Measurements from ENCODE around the gene FBN1.

Gene FBN1

DNA sequence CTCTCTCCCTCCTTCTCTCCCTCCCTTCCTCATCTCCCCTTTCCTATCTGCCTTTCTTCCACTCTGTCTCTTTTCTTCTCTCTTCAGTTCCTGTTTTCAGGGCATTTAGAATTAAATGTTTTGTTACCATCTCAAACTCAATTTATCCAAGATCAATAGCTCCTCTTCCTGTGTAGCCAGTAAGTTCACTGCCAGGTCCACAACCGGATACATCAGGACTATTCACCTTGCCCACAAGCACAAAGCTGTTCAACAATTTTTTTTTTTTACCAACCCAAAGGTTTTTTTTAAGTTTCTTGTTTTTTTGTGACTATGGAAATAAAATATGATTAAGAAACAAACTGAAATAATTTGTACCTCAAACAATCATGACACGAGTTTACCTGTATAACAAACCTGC lies 26.1 kb downstream of the FBN1 start:
- H3K27me3 ChIP-seq (ENCODE audit: control insufficient read depth in 3 of 3, insufficient read depth in 3 of 3, low read depth in 1 of 3, low read length in 3 of 3), result no peaks in the 10 kb centered on the region
- no peak overlapping the region for H2AFZ ChIP-seq (ENCODE audit: low read length)
- no peak overlapping the region for H2BK12ac ChIP-seq (ENCODE audit: low read length)
- H3K14ac ChIP-seq (ENCODE audit: low read length), result no peak overlapping the region
- H3K4me3 ChIP-seq (ENCODE audit: low read length in 2 of 2), result no peak overlapping the region
- H3K36me3 ChIP-seq (replicated peaks in 1 of 2; ENCODE audit: control insufficient read depth in 2 of 2, insufficient read depth in 2 of 2, low read length in 2 of 2), result no peaks in the 10 kb centered on the region
- H4K8ac ChIP-seq (ENCODE audit: low read depth, low read length), result no peak overlapping the region
- H2BK120ac ChIP-seq (ENCODE audit: low read depth, low read length), result no peak overlapping the region
- peaks cover 2% of the 10 kb centered on the region for H3K79me1 ChIP-seq (ENCODE audit: low read depth, low read length)
- H3K9ac ChIP-seq (ENCODE audit: low read depth, low read length, poor library complexity), result no peak overlapping the region
- no peak overlapping the region for H3K18ac ChIP-seq (ENCODE audit: low read length)
- DNase-seq (ENCODE audit: low spot score), result no peak
- no CpG with 5 or more reads among the region's 2 CpGs for WGBS, 2 donors (ENCODE audit: extremely low coverage in 2 of 2, insufficient read length in 2 of 2, insufficient replicate concordance in 1 of 2)
- no peak overlapping the region for H4K91ac ChIP-seq (ENCODE audit: low read depth, low read length, poor library complexity)
- H3K9me3 ChIP-seq (replicated peaks in 1 of 2; ENCODE audit: control insufficient read depth in 2 of 2, insufficient read depth in 1 of 2, low read depth in 1 of 2, low read length in 2 of 2), result peaks cover 0 to 4% of the 10 kb centered on the region in 2 donors
- no peak overlapping the region for H2AK5ac ChIP-seq (ENCODE audit: low read depth, low read length)
- no peak overlapping the region for H3K4ac ChIP-seq (ENCODE audit: low read length)
- no peaks in the 10 kb centered on the region for H3K4me1 ChIP-seq (ENCODE audit: control insufficient read depth in 2 of 2, insufficient read depth in 1 of 2, low read depth in 1 of 2, low read length in 2 of 2)
- H2BK5ac ChIP-seq (ENCODE audit: low read length), result no peak overlapping the region
- H2BK15ac ChIP-seq (ENCODE audit: low read length), result no peak overlapping the region
- H3K27ac ChIP-seq (replicated peaks; ENCODE audit: low read length), result no peak overlapping the region
- H3K4me2 ChIP-seq (ENCODE audit: insufficient read depth, low read length, poor library complexity, severe bottlenecking), result no peak overlapping the region
- no peak overlapping the region for H3K23ac ChIP-seq (ENCODE audit: low read depth, low read length, poor library complexity)

GRCh38 chr15:48617619-48618018 lies 27.9 kb downstream of the FBN1 start:
- Histone ChIP-seq H3K9ac (ENCODE audit: low read depth, low read length, poor library complexity) (no peak overlapping the region), H4K8ac (ENCODE audit: low read depth, low read length) (no peak overlapping the region), H2BK120ac (ENCODE audit: low read depth, low read length) (no peak overlapping the region), H3K4me1 (ENCODE audit: control insufficient read depth in 2 of 2, insufficient read depth in 1 of 2, low read depth in 1 of 2, low read length in 2 of 2) (no peaks in the 10 kb centered on the region), H3K4me3 (ENCODE audit: low read length in 2 of 2) (no peak overlapping the region), H2BK12ac (ENCODE audit: low read length) (no peak overlapping the region), H3K18ac (ENCODE audit: low read length) (no peak overlapping the region), H3K4me2 (ENCODE audit: insufficient read depth, low read length, poor library complexity, severe bottlenecking) (no peak overlapping the region), H3K23ac (ENCODE audit: low read depth, low read length, poor library complexity) (no peak overlapping the region), H3K14ac (ENCODE audit: low read length) (no peak overlapping the region), H2BK15ac (ENCODE audit: low read length) (no peak overlapping the region), H3K27ac (replicated peaks; ENCODE audit: low read length) (no peak overlapping the region), H3K36me3 (replicated peaks in 1 of 2; ENCODE audit: control insufficient read depth in 2 of 2, insufficient read depth in 2 of 2, low read length in 2 of 2) (no peaks in the 10 kb centered on the region), H3K27me3 (ENCODE audit: control insufficient read depth in 3 of 3, insufficient read depth in 3 of 3, low read depth in 1 of 3, low read length in 3 of 3) (no peaks in the 10 kb centered on the region), H2AFZ (ENCODE audit: low read length) (no peak overlapping the region), H2BK5ac (ENCODE audit: low read length) (no peak overlapping the region), H3K4ac (ENCODE audit: low read length) (no peak overlapping the region), H2AK5ac (ENCODE audit: low read depth, low read length) (no peak overlapping the region), H4K91ac (ENCODE audit: low read depth, low read length, poor library complexity) (no peak overlapping the region), H3K79me1 (ENCODE audit: low read depth, low read length) (peaks cover 2% of the 10 kb centered on the region), H3K9me3 (replicated peaks in 1 of 2; ENCODE audit: control insufficient read depth in 2 of 2, insufficient read depth in 1 of 2, low read depth in 1 of 2, low read length in 2 of 2) (peaks cover 0 to 4% of the 10 kb centered on the region in 2 donors)
- DNase-seq (ENCODE audit: low spot score), result no peak
- no CpG with 5 or more reads among the region's 2 CpGs for WGBS, 2 donors (ENCODE audit: extremely low coverage in 2 of 2, insufficient read length in 2 of 2, insufficient replicate concordance in 1 of 2)

DNA sequence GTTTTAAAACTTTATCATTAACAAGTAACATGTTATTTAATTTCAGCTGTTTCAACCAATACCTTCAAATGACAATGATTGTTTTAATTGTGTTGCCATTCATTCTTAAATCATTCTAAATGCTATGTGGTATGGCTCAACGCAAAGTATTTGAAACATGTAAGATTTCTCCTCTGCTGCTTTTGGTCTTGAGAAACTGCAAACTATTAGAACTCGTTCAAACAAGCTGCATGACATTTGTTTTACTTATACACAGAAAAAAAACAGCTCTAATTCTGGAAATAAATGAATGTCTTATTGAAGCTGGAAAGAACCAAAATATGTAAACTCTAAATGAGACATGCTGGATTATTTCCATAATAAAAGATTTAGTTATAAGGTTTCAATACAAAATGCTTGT lies 29.3 kb downstream of the FBN1 start:
- no peak overlapping the region for H2BK15ac ChIP-seq (ENCODE audit: low read length)
- no peak overlapping the region for H4K91ac ChIP-seq (ENCODE audit: low read depth, low read length, poor library complexity)
- DNase-seq (ENCODE audit: low spot score), result no peak

GRCh38 chr15:48614051-48614450 lies 31.5 kb downstream of the FBN1 start:
- H3K9ac ChIP-seq (ENCODE audit: low read depth, low read length, poor library complexity), result no peak overlapping the region
- no peak overlapping the region for H3K23ac ChIP-seq (ENCODE audit: low read depth, low read length, poor library complexity)
- H3K4ac ChIP-seq (ENCODE audit: low read length), result no peak overlapping the region
- no peaks in the 10 kb centered on the region for H3K27me3 ChIP-seq (ENCODE audit: control insufficient read depth in 3 of 3, insufficient read depth in 3 of 3, low read depth in 1 of 3, low read length in 3 of 3)
- no CpG with 5 or more reads among the region's 3 CpGs for WGBS, 2 donors (ENCODE audit: extremely low coverage in 2 of 2, insufficient read length in 2 of 2, insufficient replicate concordance in 1 of 2)
- H3K36me3 ChIP-seq (replicated peaks in 1 of 2; ENCODE audit: control insufficient read depth in 2 of 2, insufficient read depth in 2 of 2, low read length in 2 of 2), result peaks cover 3 to 4% of the 10 kb centered on the region in 2 donors
- H3K14ac ChIP-seq (ENCODE audit: low read length), result no peak overlapping the region
- no peak overlapping the region for H2BK120ac ChIP-seq (ENCODE audit: low read depth, low read length)
- no peak overlapping the region for H3K27ac ChIP-seq (replicated peaks; ENCODE audit: low read length)
- H4K8ac ChIP-seq (ENCODE audit: low read depth, low read length), result no peak overlapping the region
- no peak overlapping the region for H2AK5ac ChIP-seq (ENCODE audit: low read depth, low read length)
- H2AFZ ChIP-seq (ENCODE audit: low read length), result no peak overlapping the region
- H2BK15ac ChIP-seq (ENCODE audit: low read length), result no peak overlapping the region
- DNase-seq (ENCODE audit: low spot score), result no peak
- H3K4me3 ChIP-seq (ENCODE audit: low read length in 2 of 2), result no peak overlapping the region
- H2BK5ac ChIP-seq (ENCODE audit: low read length), result no peak overlapping the region
- H3K79me1 ChIP-seq (ENCODE audit: low read depth, low read length), result peaks cover 2% of the 10 kb centered on the region
- H3K9me3 ChIP-seq (replicated peaks in 1 of 2; ENCODE audit: control insufficient read depth in 2 of 2, insufficient read depth in 1 of 2, low read depth in 1 of 2, low read length in 2 of 2), result peaks cover 3 to 4% of the 10 kb centered on the region in 2 donors
- H3K4me1 ChIP-seq (ENCODE audit: control insufficient read depth in 2 of 2, insufficient read depth in 1 of 2, low read depth in 1 of 2, low read length in 2 of 2), result no peaks in the 10 kb centered on the region
- no peak overlapping the region for H3K4me2 ChIP-seq (ENCODE audit: insufficient read depth, low read length, poor library complexity, severe bottlenecking)
- no peak overlapping the region for H2BK12ac ChIP-seq (ENCODE audit: low read length)
- no peak overlapping the region for H4K91ac ChIP-seq (ENCODE audit: low read depth, low read length, poor library complexity)
- no peak overlapping the region for H3K18ac ChIP-seq (ENCODE audit: low read length)

More for the DNA sequence above, 29.3 kb downstream of the FBN1 start:
- no peaks in the 10 kb centered on the region for H3K27me3 ChIP-seq (ENCODE audit: control insufficient read depth in 3 of 3, insufficient read depth in 3 of 3, low read depth in 1 of 3, low read length in 3 of 3)
- H2AK5ac ChIP-seq (ENCODE audit: low read depth, low read length), result no peak overlapping the region
- no CpG with 5 or more reads among the region's 2 CpGs for WGBS, 2 donors (ENCODE audit: extremely low coverage in 2 of 2, insufficient read length in 2 of 2, insufficient replicate concordance in 1 of 2)
- no peak overlapping the region for H3K4me3 ChIP-seq (ENCODE audit: low read length in 2 of 2)
- H3K36me3 ChIP-seq (replicated peaks in 1 of 2; ENCODE audit: control insufficient read depth in 2 of 2, insufficient read depth in 2 of 2, low read length in 2 of 2), result no peaks in the 10 kb centered on the region
- no peak overlapping the region for H2BK5ac ChIP-seq (ENCODE audit: low read length)
- no peak overlapping the region for H3K18ac ChIP-seq (ENCODE audit: low read length)
- H2BK120ac ChIP-seq (ENCODE audit: low read depth, low read length), result no peak overlapping the region
- H2BK12ac ChIP-seq (ENCODE audit: low read length), result no peak overlapping the region
- H4K8ac ChIP-seq (ENCODE audit: low read depth, low read length), result no peak overlapping the region
- no peak overlapping the region for H3K23ac ChIP-seq (ENCODE audit: low read depth, low read length, poor library complexity)
- H3K9ac ChIP-seq (ENCODE audit: low read depth, low read length, poor library complexity), result no peak overlapping the region
- H3K27ac ChIP-seq (replicated peaks; ENCODE audit: low read length), result no peak overlapping the region
- H3K4me1 ChIP-seq (ENCODE audit: control insufficient read depth in 2 of 2, insufficient read depth in 1 of 2, low read depth in 1 of 2, low read length in 2 of 2), result no peaks in the 10 kb centered on the region
- no peak overlapping the region for H2AFZ ChIP-seq (ENCODE audit: low read length)
- H3K14ac ChIP-seq (ENCODE audit: low read length), result no peak overlapping the region
- H3K79me1 ChIP-seq (ENCODE audit: low read depth, low read length), result peaks cover 2% of the 10 kb centered on the region
- H3K4ac ChIP-seq (ENCODE audit: low read length), result no peak overlapping the region
- no peak overlapping the region for H3K4me2 ChIP-seq (ENCODE audit: insufficient read depth, low read length, poor library complexity, severe bottlenecking)
- H3K9me3 ChIP-seq (replicated peaks in 1 of 2; ENCODE audit: control insufficient read depth in 2 of 2, insufficient read depth in 1 of 2, low read depth in 1 of 2, low read length in 2 of 2), result peaks cover 3 to 4% of the 10 kb centered on the region in 2 donors
